Psoas muscle (tissue), 8 donors: ENCODE results near the gene FOXP3. TPM values are rescaled to one million over a fixed set of nuclear protein-coding genes. Genes with fewer than 3 reads are reported as not detected.

Source experiments
- ATAC-seq, 4 donors: fragments of 200-7000 bp; cut with Tn5 transposase; one replicate each; pipeline ENCODE4 v1.9.1; 2020; ENCODE audit warnings: moderate library complexity in 3 of 4, mild to moderate bottlenecking in 2 of 4
- DNase-seq, 2 donors: peaks; one replicate each; pipeline ENCODE4 v3.0.0-alpha.2; 2020
- H3K27ac ChIP-seq: fragments of 200-600 bp; one replicate; pipeline ENCODE4 v1.8.0; 2022
- H3K27me3 ChIP-seq, 3 donors: fragments of 200-600 bp in 1 of 3; one replicate each; pipeline versions ENCODE4 v1.6.1 to v1.8.0; 2013 to 2022; ENCODE audit warnings: low read length in 2 of 3, mild to moderate bottlenecking in 2 of 3, moderate library complexity in 1 of 3; ENCODE audit not compliant: insufficient read depth in 3 of 3
- H3K36me3 ChIP-seq, 2 donors: fragments of 200-600 bp in 1 of 2; one replicate each; pipeline versions ENCODE4 v1.6.1 to v1.8.0; 2013 to 2022; ENCODE audit warnings: low read depth in 1 of 2, mild to moderate bottlenecking in 1 of 2, moderate library complexity in 1 of 2; ENCODE audit not compliant: insufficient read depth in 1 of 2
- H3K4me1 ChIP-seq: fragments of 200-600 bp; one replicate; pipeline ENCODE4 v1.8.0; 2022
- H3K4me3 ChIP-seq: fragments of 200-600 bp; one replicate; pipeline ENCODE4 v1.8.0; 2022; ENCODE audit warnings: mild to moderate bottlenecking
- H3K9me3 ChIP-seq: fragments of 200-600 bp; one replicate; pipeline ENCODE4 v1.8.0; 2022
- CTCF ChIP-seq: fragments of 200-600 bp; IDR thresholded peaks from one replicate; pipeline ENCODE4 v1.8.0; 2022; ENCODE audit warnings: antibody characterized with exemption
- WGBS, 3 donors: extraction: QIAGEN DNeasy Blood & Tissue Kit; methylation state at CpG; one replicate each; pipeline versions ENCODE4 v1.1.6 to v1.1.7; 2013; 5-methylcytosine and 5-hydroxymethylcytosine counted together
- intact Hi-C, 2 donors: fragments of 100-400 bp; cut with DNase I; formaldehyde crosslinking; loops; one replicate each; pipeline versions ENCODE4 v1.11.0 to v1.14.2; 2022
- polyA plus RNA-seq, 3 donors: library from polyadenylated mRNA; stranded (reverse); fragments of 200-250 nt; gene quantifications; one replicate each; pipeline ENCODE4 v1.2.3, GENCODE V29; 2013
- total RNA-seq, 4 donors: library from RNA; stranded (reverse); fragmentation: NEBNext Ultra II Directional in 2 of 4; extraction: Animal tissue kit (Norgen Biotek cat#: 25700) in 2 of 4; gene quantifications; one replicate each; pipeline versions ENCODE4 v1.2.1 to v1.2.4, GENCODE V29; 2021 to 2023
- donor health status: healthy with polysubstance abuse.
- donor health status: DM: no; HTN: no; CAD: no; lungs with moderate emphysema.
- donor health status: Bipolar disorder and iron deficiency.
- donor health status: healthy.
- donor health status: DM: yes; HTN: yes; CAD: no.
- donor health status: DM: no; HTN: no; CAD: no.
- donor health status: DM: no; HTN: no; CAD: no.
- donor health status: DM: yes; HTN: yes; CAD: no.

Gene FOXP3
- total and polyA plus RNA-seq, 7 donors, result 0.03 to 0.05 TPM; not detected in 5

GRCh38 chrX:49204709-49205108, 59.8 kb downstream of the FOXP3 start:
- 40 to 80% (median 44%) methylated on average over 2 to 4 of the region's 4 CpGs for WGBS, 3 donors
- Histone ChIP-seq H3K4me1 (no peaks in the 10 kb centered on the region), H3K4me3 (no peak overlapping the region), H3K36me3 (no peaks in the 10 kb centered on the region), H3K9me3 (no peaks in the 10 kb centered on the region), H3K27me3 (peaks cover 0 to 11% (median 0%) of the 10 kb centered on the region in 3 donors), H3K27ac (no peak overlapping the region)
- ATAC-seq (no peak), DNase-seq (no peak)
- intact Hi-C loops, result no loop called here
- no peak for TF ChIP-seq CTCF

GRCh38 chrX:49204017-49204416, 60.5 kb downstream of the FOXP3 start:
- no peak for TF ChIP-seq CTCF
- Histone ChIP-seq H3K27ac (no peak overlapping the region), H3K27me3 (peaks cover 0 to 11% (median 0%) of the 10 kb centered on the region in 3 donors), H3K9me3 (no peaks in the 10 kb centered on the region), H3K4me1 (no peaks in the 10 kb centered on the region), H3K36me3 (no peaks in the 10 kb centered on the region), H3K4me3 (no peak overlapping the region)
- DNase-seq (no peak), ATAC-seq (no peak)
- 77 to 90% (median 85%) methylated on average over 6 of the region's 6 CpGs for WGBS, 3 donors
- intact Hi-C loops, result no loop called here

- no peak for TF ChIP-seq CTCF
- no peak overlapping the region for H3K4me3 ChIP-seq
- DNase-seq (no peak), ATAC-seq (no peak)
- H3K27ac ChIP-seq, result no peak overlapping the region
- WGBS, 3 donors, result 54 to 70% (median 64%) methylated on average over 3 of the region's 3 CpGs
- no peaks in the 10 kb centered on the region for H3K4me1 ChIP-seq
- H3K9me3 ChIP-seq, result no peaks in the 10 kb centered on the region
- peaks cover 0 to 11% (median 0%) of the 10 kb centered on the region in 3 donors for H3K27me3 ChIP-seq
- intact Hi-C loops, result no loop called here
- no peaks in the 10 kb centered on the region for H3K36me3 ChIP-seq
Observed at GRCh38 chrX:49203536-49203935, 61.0 kb downstream of the FOXP3 start.

- Histone ChIP-seq H3K4me3 (no peak overlapping the region), H3K27ac (no peak overlapping the region), H3K27me3 (peaks cover 0 to 12% (median 0%) of the 10 kb centered on the region in 3 donors), H3K9me3 (no peaks in the 10 kb centered on the region), H3K4me1 (no peaks in the 10 kb centered on the region), H3K36me3 (no peaks in the 10 kb centered on the region)
- intact Hi-C loops, result no loop called here
- 85 to 94% (median 90%) methylated on average over 2 of the region's 2 CpGs for WGBS, 3 donors
- DNase-seq (no peak), ATAC-seq (no peak)
- TF ChIP-seq CTCF, result no peak
Observed at GRCh38 chrX:49202022-49202421, 62.5 kb downstream of the FOXP3 start.

Other genes starting within 250 kb of the FOXP3 start
- 10 to 100 TPM; 18.1 to 46.5 (median 30.4) TPM for gene TFE3, start 221.4 kb downstream of the FOXP3 start, total RNA-seq
- 10 to 100 TPM; 16.9 to 55.2 (median 32.3) TPM for gene TFE3, start 221.4 kb downstream of the FOXP3 start, polyA plus RNA-seq
- gene CCDC120, start 205.7 kb downstream of the FOXP3 start, total RNA-seq, result 1 to 10 TPM in 2 of 4 donors, under 1 TPM in 2; 0.76 to 1.2 (median 0.95) TPM
- under 1 TPM; 0.40 to 0.48 (median 0.43) TPM for gene CCDC120, start 205.7 kb downstream of the FOXP3 start, polyA plus RNA-seq
- 1 to 10 TPM; 4.3 to 9.1 (median 6.6) TPM for gene PRAF2, start 190.7 kb downstream of the FOXP3 start, total RNA-seq
- 10 to 100 TPM in 2 of 3 donors, 1 to 10 TPM in 1; 9.7 to 12.5 (median 11.4) TPM for gene PRAF2, start 190.7 kb downstream of the FOXP3 start, polyA plus RNA-seq
- gene WDR45, start 184.8 kb downstream of the FOXP3 start, total RNA-seq, result 10 to 100 TPM; 67.3 to 85.7 (median 75.0) TPM
- gene WDR45, start 184.8 kb downstream of the FOXP3 start, polyA plus RNA-seq, result 100 to 1,000 TPM in 1 of 3 donors, 10 to 100 TPM in 2; 93.2 to 102 (median 99.4) TPM
- 10 to 100 TPM; 26.7 to 28.8 (median 27.7) TPM for gene GPKOW, start 141.0 kb downstream of the FOXP3 start, total RNA-seq
- gene GPKOW, start 141.0 kb downstream of the FOXP3 start, polyA plus RNA-seq, result 10 to 100 TPM; 25.9 to 29.4 (median 26.9) TPM
- 1 to 10 TPM; 2.9 to 3.7 (median 3.5) TPM for gene MAGIX, start 102.0 kb downstream of the FOXP3 start, total RNA-seq
- 1 to 10 TPM; 5.2 to 8.0 (median 5.3) TPM for gene MAGIX, start 102.0 kb downstream of the FOXP3 start, polyA plus RNA-seq
- gene PLP2, start 92.8 kb downstream of the FOXP3 start, total RNA-seq, result 10 to 100 TPM; 17.8 to 80.7 (median 74.0) TPM
- gene PLP2, start 92.8 kb downstream of the FOXP3 start, polyA plus RNA-seq, result 100 to 1,000 TPM in 2 of 3 donors, 10 to 100 TPM in 1; 76.5 to 320 (median 113) TPM
- 10 to 100 TPM; 14.1 to 17.6 (median 16.3) TPM for gene PRICKLE3, start 78.3 kb downstream of the FOXP3 start, total RNA-seq
- 10 to 100 TPM in 2 of 3 donors, 1 to 10 TPM in 1; 7.5 to 23.6 (median 18.1) TPM for gene PRICKLE3, start 78.3 kb downstream of the FOXP3 start, polyA plus RNA-seq
- 1 to 10 TPM in 2 of 4 donors, under 1 TPM in 2; 0.37 to 1.2 (median 0.83) TPM for gene SYP, start 64.5 kb downstream of the FOXP3 start, total RNA-seq
- gene SYP, start 64.5 kb downstream of the FOXP3 start, polyA plus RNA-seq, result 1 to 10 TPM in 2 of 3 donors, under 1 TPM in 1; 0.76 to 1.6 (median 1.4) TPM
- under 1 TPM in 2 of 4 donors, not detected in 2; 0.04 to 0.12 TPM for gene CACNA1F, start 31.4 kb downstream of the FOXP3 start, total RNA-seq
- under 1 TPM in 2 of 3 donors, not detected in 1; 0.01 TPM for gene CACNA1F, start 31.4 kb downstream of the FOXP3 start, polyA plus RNA-seq
- 10 to 100 TPM in 3 of 4 donors, 1 to 10 TPM in 1; 9.6 to 14.7 (median 11.4) TPM for gene CCDC22, start 29.2 kb downstream of the FOXP3 start, total RNA-seq
- gene CCDC22, start 29.2 kb downstream of the FOXP3 start, polyA plus RNA-seq, result 10 to 100 TPM; 11.6 to 16.1 (median 15.4) TPM
- gene PPP1R3F, start 5.1 kb upstream of the FOXP3 start, total RNA-seq, result 10 to 100 TPM; 17.3 to 25.5 (median 22.7) TPM
- gene PPP1R3F, start 5.1 kb upstream of the FOXP3 start, polyA plus RNA-seq, result 10 to 100 TPM; 13.9 to 29.8 (median 28.3) TPM
- gene GAGE10, start 38.9 kb upstream of the FOXP3 start, total RNA-seq, result not detected
- gene GAGE10, start 38.9 kb upstream of the FOXP3 start, polyA plus RNA-seq, result not detected
- not detected for gene GAGE12J, start 57.3 kb upstream of the FOXP3 start, total RNA-seq
- gene GAGE12J, start 57.3 kb upstream of the FOXP3 start, polyA plus RNA-seq, result not detected
- not detected for gene GAGE13, start 66.9 kb upstream of the FOXP3 start, total RNA-seq
- gene GAGE13, start 66.9 kb upstream of the FOXP3 start, polyA plus RNA-seq, result not detected